Spleen (tissue), 11 donors: Measurements from ENCODE around the gene NAGK. TPM values are rescaled to one million over a fixed set of nuclear protein-coding genes. Genes with fewer than 3 reads are reported as not detected.
A peak's percentile ranks its signal among the peaks of the same experiment; 100 is the strongest.

ENCODE experiments used
- DNase-seq: peaks from one replicate; pipeline ENCODE4 v3.0.0-alpha.2; 2020
- H3K27ac ChIP-seq, 8 donors: fragments of 200-600 bp; sonication (generic) in 7 of 8; 1 replicate in 4 of 8; 2 replicates in 4 of 8; pipeline versions ENCODE4 v1.5.0 to v1.8.0; 2016 to 2021; ENCODE audit warnings: inconsistent platforms in 4 of 8, mild to moderate bottlenecking in 4 of 8, moderate library complexity in 1 of 8
- H3K27me3 ChIP-seq, 7 donors: fragments of 200-600 bp; sonication (generic) in 6 of 7; replicated peaks in 1 of 7; 1 replicate in 4 of 7; 2 replicates in 3 of 7; pipeline versions ENCODE4 v1.5.0 to v1.8.0; 2016 to 2021; ENCODE audit warnings: inconsistent platforms in 3 of 7, mild to moderate bottlenecking in 1 of 7
- H3K36me3 ChIP-seq, 6 donors: fragments of 200-600 bp; sonication (generic) in 5 of 6; 1 replicate in 4 of 6; 2 replicates in 2 of 6; pipeline versions ENCODE4 v1.5.0 to v1.8.0; 2016 to 2021; ENCODE audit warnings: inconsistent platforms in 2 of 6
- H3K4me1 ChIP-seq, 6 donors: fragments of 200-600 bp; sonication (generic) in 5 of 6; 1 replicate in 3 of 6; 2 replicates in 3 of 6; pipeline versions ENCODE4 v1.5.0 to v1.8.0; 2016 to 2021; ENCODE audit warnings: inconsistent platforms in 3 of 6
- H3K4me3 ChIP-seq, 8 donors: fragments of 200-600 bp; sonication (generic) in 7 of 8; 1 replicate in 4 of 8; 2 replicates in 4 of 8; pipeline versions ENCODE4 v1.5.0 to v1.8.0; 2016 to 2021; ENCODE audit warnings: inconsistent platforms in 4 of 8, mild to moderate bottlenecking in 4 of 8, moderate library complexity in 2 of 8
- H3K9me3 ChIP-seq, 8 donors: fragments of 200-600 bp; sonication (generic) in 7 of 8; 1 replicate in 4 of 8; 2 replicates in 4 of 8; pipeline versions ENCODE4 v1.5.0 to v1.8.0; 2016 to 2021; ENCODE audit warnings: inconsistent platforms in 4 of 8
- CTCF ChIP-seq, 11 experiments: fragments of 200-600 bp in 7 of 11; fragments of 450-650 bp in 4 of 11; sonication (generic) in 4 of 11; IDR thresholded peaks in 8 of 11; conservative IDR thresholded peaks in 3 of 11; 1 replicate in 7 of 11; 2 replicates in 4 of 11; pipeline versions ENCODE4 v1.4.0 to v1.8.0; 2016 to 2021; ENCODE audit warnings: antibody characterized with exemption in 11 of 11, inconsistent platforms in 4 of 11, mild to moderate bottlenecking in 1 of 11
- POLR2A ChIP-seq, 3 donors: fragments of 450-650 bp; IDR thresholded peaks; one replicate each; pipeline ENCODE4 v1.5.1; 2017; ENCODE audit warnings: antibody characterized with exemption in 3 of 3, mild to moderate bottlenecking in 1 of 3
- POLR2AphosphoS5 ChIP-seq, 3 donors: sonication (generic); formaldehyde crosslinking; IDR thresholded peaks; one replicate each; pipeline ENCODE4 v1.5.1; 2017; ENCODE audit warnings: antibody characterized with exemption in 3 of 3
- WGBS, 5 donors: extraction: QIAGEN DNeasy Blood & Tissue Kit in 3 of 5; methylation state at CpG; one replicate each; pipeline versions ENCODE4 v1.1.5 to v1.1.7; 2013 to 2018; 5-methylcytosine and 5-hydroxymethylcytosine counted together
- intact Hi-C: fragments of 100-400 bp; cut with DNase I; formaldehyde crosslinking; loops from one replicate; pipeline ENCODE4 v1.15.0; 2023; ENCODE audit warnings: low total_unique reads
- polyA plus RNA-seq, 3 donors: library from polyadenylated mRNA; stranded (reverse); fragments of 200-250 nt; gene quantifications; one replicate each; pipeline ENCODE4 v1.2.1, GENCODE V29; 2013
- total RNA-seq, 7 donors: library from RNA; depleted of rRNA in 3 of 7; stranded (reverse); fragments of >200 nt in 3 of 7; fragmentation: NEBNext Ultra II Directional in 4 of 7; extraction: Animal tissue kit (Norgen Biotek cat#: 25700) in 4 of 7; gene quantifications; one replicate each; pipeline versions ENCODE4 v1.1.0 to v1.2.1, GENCODE V29; 2016 to 2021
- donor health status: healthy with polysubstance abuse.
- donor health status: DM: no; HTN: no; CAD: no; lungs with moderate emphysema.
- donor health status: DM: no; HTN: no; CAD: no.
- donor health status: Bipolar disorder and iron deficiency.
- donor health status: healthy.
- donor health status: DM: no; HTN: no; CAD: no.
- donor health status: DM: yes; HTN: yes; CAD: no.

Gene NAGK
- total and polyA plus RNA-seq, 10 donors, result 123 to 321 (median 220) TPM

DNA sequence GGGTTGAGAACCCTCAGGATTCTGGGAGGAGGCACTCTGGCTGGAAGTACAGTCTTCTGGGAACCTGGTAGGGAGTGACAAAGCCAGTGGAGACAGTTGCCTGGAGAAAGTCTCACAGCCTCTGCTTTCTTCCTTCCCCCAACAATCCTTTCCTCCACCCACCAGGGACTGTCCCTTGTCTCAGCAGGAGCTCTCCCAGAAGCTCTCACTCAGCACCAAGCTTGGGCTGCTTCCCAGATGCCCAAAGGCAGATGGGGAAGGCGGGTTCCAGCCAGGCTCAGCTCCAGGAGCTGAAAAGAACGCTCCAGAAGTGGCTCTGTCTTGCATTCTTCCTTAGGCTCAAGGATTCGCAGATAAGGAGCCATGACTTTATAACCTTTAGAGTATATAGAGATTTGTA, 7.6 kb upstream of the NAGK start:
- peaks cover 0 to 30% (median 23%) of the 10 kb centered on the region in 6 donors for H3K4me1 ChIP-seq
- peaks cover 0 to 13% (median 0%) of the 10 kb centered on the region in 7 donors for H3K27me3 ChIP-seq
- intact Hi-C loops, result no loop called here
- DNase-seq, result no peak
- 72 to 90% (median 77%) methylated on average over 3 of the region's 3 CpGs for WGBS, 5 donors
- H3K27ac ChIP-seq, result no peak overlapping the region
- no peaks in the 10 kb centered on the region for H3K9me3 ChIP-seq
- H3K36me3 ChIP-seq, result no peaks in the 10 kb centered on the region
- TF ChIP-seq CTCF (IDR thresholded peaks at IDR 0.05 in 8 of 11, conservative IDR thresholded peaks at IDR 0.05 in 3 of 11) (no peak), POLR2A (IDR thresholded peaks at IDR 0.05) (no peak), POLR2AphosphoS5 (IDR thresholded peaks at IDR 0.05) (no peak)
- no peak overlapping the region for H3K4me3 ChIP-seq

- whole genome bisulfite sequencing, 5 donors, result 55 to 80% (median 67%) methylated on average over 1 of the region's 1 CpG
- H3K27ac ChIP-seq, result peak overlapping the region in 5 of 8 donors; percentile 79 to 99 (median 96)
- peaks cover 5 to 49% (median 40%) of the 10 kb centered on the region in 6 donors for H3K4me1 ChIP-seq
Measured at GRCh38 chr2:71063216-71063615, 5.2 kb upstream of the NAGK start.

GRCh38 chr2:71064110-71064611, 4.3 kb upstream of the NAGK start:
- no peaks in the 10 kb centered on the region for H3K36me3 ChIP-seq
- WGBS, 5 donors, result 48 to 65% (median 52%) methylated on average over 9 of the region's 9 CpGs
- TF ChIP-seq POLR2AphosphoS5 (IDR thresholded peaks at IDR 0.05), result no peak
- no peak for TF ChIP-seq CTCF (IDR thresholded peaks at IDR 0.05 in 8 of 11, conservative IDR thresholded peaks at IDR 0.05 in 3 of 11)
- no peak for TF ChIP-seq POLR2A (IDR thresholded peaks at IDR 0.05)
- H3K27me3 ChIP-seq, result peaks cover 0 to 13% (median 0%) of the 10 kb centered on the region in 7 donors
- peaks cover 5 to 53% (median 44%) of the 10 kb centered on the region in 6 donors for H3K4me1 ChIP-seq
- H3K4me3 ChIP-seq, result peak overlapping the region in 1 of 8 donors; percentile 46
- intact Hi-C loops, result no loop called here
- H3K27ac ChIP-seq, result peak overlapping the region in 7 of 8 donors; percentile 79 to 99 (median 90)
- DNase-seq, result peak; percentile 76
- no peaks in the 10 kb centered on the region for H3K9me3 ChIP-seq

More at GRCh38 chr2:71063216-71063615, 5.2 kb upstream of the NAGK start:
- Histone ChIP-seq H3K36me3 (no peaks in the 10 kb centered on the region), H3K9me3 (no peaks in the 10 kb centered on the region), H3K4me3 (peak overlapping the region in 1 of 8 donors; percentile 46), H3K27me3 (peaks cover 0 to 13% (median 0%) of the 10 kb centered on the region in 7 donors)
- intact Hi-C loops, result no loop called here
- peak; percentile 56 for DNase-seq
- TF ChIP-seq POLR2A (IDR thresholded peaks at IDR 0.05), result no peak

DNA sequence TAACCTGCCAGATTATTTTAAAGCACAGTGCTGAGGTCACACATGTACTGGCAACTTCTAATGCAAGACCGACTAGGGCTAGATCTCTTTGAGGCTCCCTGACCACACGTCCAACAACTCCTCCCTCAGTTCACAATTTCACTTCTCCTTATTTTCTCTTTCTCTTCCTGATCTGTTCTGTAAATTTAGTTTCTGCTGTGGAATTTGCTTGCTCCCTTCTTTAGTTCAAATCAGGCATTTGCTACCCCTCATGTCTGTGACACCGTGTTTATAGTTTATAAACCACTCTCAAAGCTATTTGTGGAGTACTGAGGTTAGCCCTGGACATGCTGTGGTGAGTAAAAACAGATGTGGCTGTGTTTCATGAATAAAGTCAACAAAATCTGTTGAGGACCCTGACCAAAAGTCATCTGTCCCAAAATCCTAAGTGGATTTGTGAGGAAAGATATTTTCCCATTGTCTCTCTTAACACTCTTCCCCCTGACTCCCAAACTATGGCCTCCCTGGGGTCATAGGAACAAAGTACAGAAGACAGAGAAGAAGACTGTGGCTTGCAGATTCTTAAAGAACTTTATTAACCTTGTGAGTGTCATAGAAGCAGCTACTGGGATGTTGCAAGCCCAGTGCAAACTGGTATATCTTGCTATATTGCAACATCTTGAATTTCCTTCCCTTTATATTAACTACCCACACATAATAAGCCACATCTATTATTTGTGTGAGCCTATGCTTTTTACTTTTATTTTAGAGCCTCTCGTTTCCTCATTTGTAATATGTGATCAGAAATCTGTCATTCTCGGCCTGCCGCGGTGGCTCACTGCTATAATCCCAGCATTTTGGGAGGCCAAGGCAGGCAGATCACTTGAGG, 3.5 kb upstream of the NAGK start:
- Histone ChIP-seq H3K9me3 (no peaks in the 10 kb centered on the region), H3K4me3 (peak overlapping the region in 1 of 8 donors; percentile 46), H3K4me1 (peaks cover 13 to 62% (median 52%) of the 10 kb centered on the region in 6 donors), H3K27ac (peak overlapping the region; percentile 38 to 99 (median 88)), H3K36me3 (no peaks in the 10 kb centered on the region), H3K27me3 (peaks cover 0 to 10% (median 0%) of the 10 kb centered on the region in 7 donors)
- DNase-seq, result peak; percentile 70
- no peak for TF ChIP-seq CTCF (IDR thresholded peaks at IDR 0.05 in 8 of 11, conservative IDR thresholded peaks at IDR 0.05 in 3 of 11)
- peak in 1 of 3 donors; percentile 70 for TF ChIP-seq POLR2AphosphoS5 (IDR thresholded peaks at IDR 0.05)
- TF ChIP-seq POLR2A (IDR thresholded peaks at IDR 0.05), result no peak
- intact Hi-C loops, result no loop called here
- 23 to 57% (median 34%) methylated on average over 7 of the region's 7 CpGs for WGBS, 5 donors
